GM19351 (cell line): ENCODE measurements around the gene DBI.
"Not testable (repeated sequence)": the region's sequence is repeated elsewhere in the genome, so short reads cannot be mapped to it uniquely, and the experiment has no call there.

ENCODE experiments used
- ATAC-seq: cut with Tn5 transposase; IDR thresholded peaks from one replicate; pipeline ENCODE4 v1.9.1; 2021; ENCODE audit warnings: mild to moderate bottlenecking, moderate library complexity; ENCODE audit not compliant: unreplicated experiment

The DBI gene

GRCh38 chr2:119364798-119365197 is 2.0 kb upstream of the DBI start:
- no peak for ATAC-seq

GRCh38 chr2:119365436-119365835 is 1.3 kb upstream of the DBI start:
- no peak for ATAC-seq

- peak; percentile 6 for ATAC-seq
These were observed 572 bp upstream of the DBI start for GRCh38 chr2:119366161-119366648.

DNA sequence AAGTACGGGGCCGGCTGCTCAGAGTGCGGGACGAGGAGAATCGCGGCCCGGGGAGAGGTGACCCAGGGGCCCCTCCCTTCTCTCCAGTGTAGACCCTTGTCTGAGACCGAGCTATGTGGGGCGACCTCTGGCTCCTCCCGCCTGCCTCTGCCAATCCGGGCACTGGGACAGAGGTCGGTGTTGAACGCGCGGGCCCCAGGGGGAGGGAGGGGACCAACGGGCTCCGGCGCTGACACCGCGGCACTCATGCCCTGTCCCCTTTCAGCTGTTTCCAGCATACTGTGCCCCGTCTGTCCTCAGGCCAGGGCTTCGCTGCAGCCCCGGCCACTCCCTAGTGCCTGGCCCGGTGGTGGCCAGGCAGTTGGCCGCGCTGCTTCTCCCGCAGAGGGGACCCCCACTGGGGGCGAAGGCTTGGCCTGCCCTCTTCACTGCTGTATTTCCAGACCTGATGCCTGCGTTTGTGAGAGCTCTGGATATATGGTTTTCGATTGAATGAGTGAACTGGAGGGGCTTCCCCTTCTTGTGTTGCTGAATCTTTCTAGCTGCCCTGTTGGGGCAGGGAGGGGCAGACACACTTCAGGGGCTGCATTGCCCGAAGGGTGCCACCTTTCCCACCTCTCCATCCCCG is 809 bp downstream of the DBI start:
- ATAC-seq: peak; percentile 34

DNA sequence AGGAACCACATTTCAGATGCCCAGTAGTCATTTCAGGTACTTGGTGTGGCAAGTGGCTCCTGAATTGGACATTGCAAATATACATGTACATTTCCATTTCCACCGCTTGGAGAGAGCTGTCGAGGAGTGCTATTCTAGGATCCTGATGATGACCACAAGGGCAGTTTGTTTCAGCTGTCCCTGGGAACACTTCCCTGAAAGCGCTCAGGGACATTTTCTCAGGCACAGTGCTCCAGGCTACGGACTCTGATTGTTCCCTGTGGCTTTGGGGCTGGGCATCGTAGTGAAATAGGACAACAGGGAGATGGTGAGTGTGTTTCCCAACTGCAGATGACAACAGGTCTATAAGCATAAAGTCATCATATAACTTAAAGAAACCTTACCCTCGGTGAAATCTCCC is 3.1 kb downstream of the DBI start:
- no peak for ATAC-seq

DNA sequence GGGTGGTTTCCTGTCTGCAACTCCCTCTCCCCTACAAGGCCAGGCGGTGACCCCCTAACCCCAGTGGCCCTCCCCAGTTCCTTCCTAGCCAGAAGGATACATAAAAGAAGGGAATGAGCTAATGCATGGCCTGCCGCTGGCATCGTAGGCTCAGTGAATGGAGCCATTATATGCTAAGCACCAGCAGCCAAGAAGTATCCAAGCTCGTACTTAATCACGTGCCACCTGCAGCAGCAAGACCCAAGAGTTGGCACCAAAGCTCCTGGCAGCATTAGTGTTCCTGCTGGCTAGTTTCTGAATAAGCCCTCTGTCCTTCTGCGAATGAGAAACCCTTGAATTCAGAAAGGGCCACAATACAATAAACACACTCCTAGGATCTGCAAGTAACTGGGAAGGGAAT is 4.3 kb downstream of the DBI start:
- ATAC-seq: no peak

- ATAC-seq: no peak
These were observed 6.2 kb downstream of the DBI start for GRCh38 chr2:119372778-119373568.

- ATAC-seq: not testable (repeated sequence)
These were observed 7.3 kb downstream of the DBI start for GRCh38 chr2:119373907-119374745.

GRCh38 chr2:119376406-119376805 is 9.6 kb downstream of the DBI start:
- not testable (repeated sequence) for ATAC-seq

- no peak for ATAC-seq
These were observed 10.0 kb downstream of the DBI start for GRCh38 chr2:119376810-119377209.

DNA sequence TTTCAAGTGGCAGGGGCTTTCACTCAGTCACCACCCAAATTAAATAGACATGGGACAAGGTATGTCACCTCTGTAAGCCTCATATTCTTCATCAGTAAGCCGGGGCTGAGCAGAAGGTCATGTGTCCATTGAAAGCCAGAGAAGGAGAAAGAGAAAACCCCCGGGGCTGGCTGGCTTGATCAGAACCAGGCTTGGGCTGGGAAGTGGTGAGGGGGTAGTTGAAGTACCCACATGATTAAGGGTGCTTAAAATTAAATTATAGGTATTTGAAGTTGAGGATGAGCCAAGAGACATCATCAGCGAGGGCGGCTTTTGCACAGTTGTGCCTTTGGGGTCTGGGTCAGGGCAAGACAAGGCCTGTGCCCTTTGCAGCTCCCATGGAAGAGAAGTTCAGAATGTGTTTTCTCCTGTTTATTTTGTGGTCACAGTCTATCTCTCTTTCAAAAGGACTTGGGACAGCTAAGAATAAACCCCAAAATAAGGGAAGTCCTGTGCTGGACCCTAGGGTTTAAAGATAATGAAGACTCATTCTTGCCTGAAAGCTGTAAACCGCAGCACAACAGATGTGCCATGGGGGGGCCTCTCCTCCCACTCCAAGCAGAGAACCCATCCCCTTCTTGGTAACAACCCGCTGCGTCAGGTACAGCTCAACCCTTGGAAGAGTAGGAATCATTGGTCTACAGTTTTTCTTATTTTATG is 10.7 kb downstream of the DBI start:
- ATAC-seq: no peak

DNA sequence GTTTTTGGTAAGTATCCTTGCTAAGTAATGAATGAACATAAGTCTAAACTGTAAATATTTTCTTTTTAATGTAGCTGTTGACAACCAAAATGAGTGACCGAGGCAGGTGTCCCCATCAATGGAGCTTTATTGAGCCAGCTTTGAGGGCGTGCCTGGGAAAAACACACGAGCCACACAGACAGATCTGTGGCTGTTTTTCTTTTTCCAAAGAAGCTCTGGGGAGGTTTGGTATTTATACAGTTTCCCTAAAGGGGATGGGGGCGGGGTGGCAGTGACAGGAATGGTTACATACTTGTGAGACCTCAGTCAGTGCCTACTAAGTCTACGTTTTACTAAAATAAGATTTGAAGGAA is 11.2 kb downstream of the DBI start:
- ATAC-seq: no peak

DNA sequence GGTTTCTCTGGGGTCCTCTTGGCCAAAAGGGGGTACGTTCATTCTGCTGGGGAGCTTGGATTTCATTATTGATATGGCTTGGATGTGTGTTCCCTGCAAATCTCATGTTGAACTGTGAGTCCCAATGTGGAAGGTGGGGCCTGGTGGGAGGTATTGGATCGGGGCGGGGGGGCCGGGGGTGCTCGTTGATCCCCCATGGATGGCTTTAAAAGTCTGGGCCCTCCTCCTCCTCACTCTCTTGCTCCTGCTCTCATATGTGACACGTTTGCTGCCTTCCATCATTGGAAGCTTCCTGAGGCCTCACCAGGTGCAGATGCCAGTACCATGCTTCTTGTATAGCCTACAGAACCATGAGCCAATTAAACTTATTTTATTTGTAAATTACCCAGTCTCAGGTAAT is 11.8 kb downstream of the DBI start:
- no peak for ATAC-seq

DNA sequence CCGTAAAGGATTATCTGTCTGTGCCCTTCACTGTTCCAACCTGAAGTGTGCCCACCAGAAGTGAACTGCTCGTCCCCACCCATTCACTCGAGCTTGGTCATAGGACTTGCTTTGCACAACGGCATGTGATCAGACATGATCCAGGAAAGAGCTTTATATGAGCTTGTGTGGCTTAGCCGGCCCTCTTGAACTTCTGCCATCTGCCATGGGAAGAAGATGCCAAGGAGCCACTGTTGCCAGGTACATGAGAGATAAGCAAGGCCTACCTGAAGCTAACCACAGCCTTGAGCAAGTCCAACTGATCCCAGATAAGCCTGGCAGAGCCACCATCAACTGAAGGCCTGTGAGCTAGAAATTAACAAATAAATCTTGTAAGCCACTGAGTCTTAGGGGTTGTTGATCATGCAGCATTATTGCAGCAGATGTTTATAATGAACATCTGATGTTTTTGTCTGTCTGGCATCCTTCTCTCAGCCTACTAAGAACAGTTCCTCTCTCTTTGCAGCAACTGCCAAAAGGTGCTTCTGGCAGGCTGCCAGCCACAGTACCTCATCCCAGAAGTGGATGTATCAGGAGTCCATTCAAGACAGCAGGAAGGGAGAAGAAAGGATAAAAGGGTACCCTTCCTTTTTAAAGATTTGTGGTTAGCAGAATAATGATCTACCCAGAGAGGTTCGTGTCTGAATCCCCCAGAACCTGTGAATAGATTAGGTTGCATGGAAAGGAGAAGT is 16.8 kb downstream of the DBI start:
- ATAC-seq: no peak

DNA sequence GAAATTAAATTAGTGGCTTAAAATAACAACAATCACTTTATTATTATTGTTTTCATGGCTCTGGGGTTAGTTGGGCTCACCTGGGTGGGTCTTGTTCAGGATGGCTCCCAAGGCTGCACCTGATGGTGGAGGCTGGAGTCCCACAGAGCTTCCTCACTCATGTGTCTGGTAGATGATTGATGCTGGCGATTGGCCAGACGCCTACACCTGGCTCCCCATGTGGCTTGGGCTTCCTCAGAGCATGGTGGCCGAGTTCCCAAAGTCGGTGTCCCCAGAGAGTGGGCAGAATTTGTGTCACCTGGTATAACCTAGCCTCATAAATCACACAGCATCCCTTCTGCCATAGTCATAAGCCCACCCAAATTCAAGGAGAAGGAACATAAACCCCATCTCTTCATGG is 18.2 kb downstream of the DBI start:
- ATAC-seq: no peak

DNA sequence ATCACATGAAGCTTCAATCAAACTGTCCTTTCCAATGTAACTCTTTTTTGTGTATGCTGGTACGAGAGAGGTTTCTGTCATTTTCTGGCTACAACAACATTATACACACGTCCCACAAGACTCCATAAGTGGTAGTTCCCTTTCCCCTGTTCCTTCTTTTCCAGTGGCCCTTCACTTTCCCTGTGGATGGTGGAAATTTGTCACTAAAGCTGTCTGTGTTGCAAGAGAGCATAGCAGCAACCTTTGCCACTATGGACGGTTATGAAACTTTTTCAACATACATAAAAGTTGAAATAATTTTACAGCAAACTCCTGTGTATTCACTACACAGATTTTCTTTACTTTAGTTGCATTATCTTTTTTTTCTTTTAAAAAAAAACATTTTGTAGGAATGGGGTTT is 18.7 kb downstream of the DBI start:
- ATAC-seq: no peak

- peak; percentile 91 for ATAC-seq
These were observed 20.8 kb downstream of the DBI start for GRCh38 chr2:119387381-119388129.

GRCh38 chr2:119389615-119390306 is 23.0 kb downstream of the DBI start:
- ATAC-seq: no peak
